OCI-M1 (cell line): ENCODE measurements around the gene AIG1.
"Not testable (repeated sequence)": the region's sequence is repeated elsewhere in the genome, so short reads cannot be mapped to it uniquely, and the experiment has no call there.

ENCODE experiments used
- DNase-seq: peaks from one replicate; lab custom pipeline; 2025; lab: John Stamatoyannopoulos, UW

The AIG1 gene

DNA sequence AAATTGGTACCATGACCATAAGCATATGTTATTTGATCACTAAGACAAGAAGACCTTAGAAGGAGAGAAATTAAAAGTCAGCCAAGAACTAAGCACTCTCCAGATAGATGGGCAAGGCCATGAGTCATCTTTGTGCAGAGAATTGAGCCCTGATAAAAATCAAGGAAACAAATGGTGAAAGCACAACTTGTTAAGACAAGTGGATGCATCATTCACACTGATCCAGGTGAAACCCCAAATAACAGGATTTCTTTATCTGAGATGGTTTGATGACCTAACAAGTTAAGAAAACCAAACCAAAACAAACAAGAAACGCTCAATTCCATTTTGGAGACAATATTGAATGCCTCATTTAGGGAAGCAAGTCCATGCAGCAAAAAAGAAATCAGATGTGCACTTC, 268.2 kb downstream of the AIG1 start:
- no peak for DNase-seq

DNA sequence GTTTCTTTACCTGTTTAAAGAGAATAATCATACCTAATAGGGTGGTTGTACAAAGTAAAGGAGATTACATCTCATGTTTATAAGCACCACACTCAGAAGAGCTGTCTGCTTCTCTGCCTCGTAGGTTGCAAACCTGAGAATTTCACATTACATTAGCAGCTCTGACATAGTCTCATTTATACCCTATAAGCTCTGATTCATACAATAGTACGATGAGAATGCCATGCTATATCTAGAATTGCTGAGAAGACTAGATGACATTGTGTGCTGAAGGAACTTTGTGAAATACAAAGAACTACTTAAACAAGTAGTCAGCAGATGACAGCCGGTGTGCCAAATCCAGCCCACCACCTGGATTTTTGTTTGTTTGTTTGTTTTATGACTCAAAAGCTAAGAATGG, 268.6 kb downstream of the AIG1 start:
- no peak for DNase-seq

DNA sequence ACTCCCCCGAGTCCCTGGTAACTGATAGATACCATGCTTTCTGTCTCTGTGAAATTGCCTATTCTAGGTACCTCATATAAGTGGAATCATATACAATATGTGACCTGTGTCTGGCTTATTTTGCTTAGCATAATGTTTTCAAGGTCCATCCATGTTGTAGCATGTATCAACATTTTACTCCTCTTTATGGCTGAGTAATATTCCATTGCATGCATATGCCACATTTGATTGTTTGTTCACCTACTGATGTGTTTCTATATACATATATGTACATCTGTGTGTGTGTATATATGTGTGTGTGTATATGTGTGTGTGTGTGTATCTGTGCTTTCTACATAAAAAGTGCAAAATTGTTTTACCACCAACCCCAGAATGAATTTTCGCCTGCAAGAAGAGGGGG, 270.7 kb downstream of the AIG1 start:
- DNase-seq = no peak

DNA sequence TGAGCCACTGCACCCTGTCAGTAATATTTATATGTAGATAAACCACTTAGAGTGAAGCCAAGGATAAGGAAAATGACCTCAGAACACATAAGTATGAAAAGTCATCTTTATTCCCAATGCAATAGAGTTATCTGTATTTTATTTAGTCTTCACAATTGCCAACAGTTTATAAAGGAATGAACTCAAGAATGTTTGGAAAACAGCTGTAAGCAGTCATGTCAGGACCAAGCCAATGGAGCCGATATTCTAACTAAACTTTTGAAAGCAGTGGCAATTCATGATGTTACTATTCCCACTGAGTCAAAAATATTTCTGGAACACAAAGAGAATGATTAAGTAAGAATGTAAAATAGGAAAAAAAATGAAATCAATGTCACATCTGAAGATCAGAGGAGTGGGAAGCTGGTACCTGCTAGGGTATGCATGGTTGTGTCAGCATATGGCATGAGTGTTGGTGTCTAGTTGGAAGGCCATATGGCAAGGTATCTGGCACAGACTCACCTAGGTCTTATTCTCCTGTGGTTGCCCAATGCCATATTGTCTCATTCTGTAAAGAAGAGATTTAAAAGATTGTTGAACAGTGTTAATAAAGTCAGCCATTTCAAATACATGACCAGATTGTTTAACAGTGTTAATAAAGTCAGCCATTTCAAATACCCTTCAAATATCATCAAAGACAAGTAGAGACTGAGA, 271.6 kb downstream of the AIG1 start:
- DNase-seq = no peak

DNA sequence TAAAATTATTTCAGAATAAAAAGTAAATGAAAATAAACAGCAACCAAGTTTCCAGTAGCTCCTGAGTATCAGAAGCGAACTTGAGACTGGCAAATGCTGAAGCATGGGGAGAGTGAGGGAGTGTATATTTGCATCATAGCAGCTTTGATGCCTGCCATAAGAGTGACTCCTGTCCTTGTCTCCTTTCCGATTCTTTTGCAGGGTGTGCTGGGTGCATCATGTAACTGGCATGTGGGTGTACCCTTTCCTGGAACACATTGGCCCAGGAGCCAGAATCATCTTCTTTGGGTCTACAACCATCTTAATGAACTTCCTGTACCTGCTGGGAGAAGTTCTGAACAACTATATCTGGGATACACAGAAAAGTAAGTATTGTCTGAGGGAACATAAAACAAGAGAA, 272.4 kb downstream of the AIG1 start:
- DNase-seq = no peak

DNA sequence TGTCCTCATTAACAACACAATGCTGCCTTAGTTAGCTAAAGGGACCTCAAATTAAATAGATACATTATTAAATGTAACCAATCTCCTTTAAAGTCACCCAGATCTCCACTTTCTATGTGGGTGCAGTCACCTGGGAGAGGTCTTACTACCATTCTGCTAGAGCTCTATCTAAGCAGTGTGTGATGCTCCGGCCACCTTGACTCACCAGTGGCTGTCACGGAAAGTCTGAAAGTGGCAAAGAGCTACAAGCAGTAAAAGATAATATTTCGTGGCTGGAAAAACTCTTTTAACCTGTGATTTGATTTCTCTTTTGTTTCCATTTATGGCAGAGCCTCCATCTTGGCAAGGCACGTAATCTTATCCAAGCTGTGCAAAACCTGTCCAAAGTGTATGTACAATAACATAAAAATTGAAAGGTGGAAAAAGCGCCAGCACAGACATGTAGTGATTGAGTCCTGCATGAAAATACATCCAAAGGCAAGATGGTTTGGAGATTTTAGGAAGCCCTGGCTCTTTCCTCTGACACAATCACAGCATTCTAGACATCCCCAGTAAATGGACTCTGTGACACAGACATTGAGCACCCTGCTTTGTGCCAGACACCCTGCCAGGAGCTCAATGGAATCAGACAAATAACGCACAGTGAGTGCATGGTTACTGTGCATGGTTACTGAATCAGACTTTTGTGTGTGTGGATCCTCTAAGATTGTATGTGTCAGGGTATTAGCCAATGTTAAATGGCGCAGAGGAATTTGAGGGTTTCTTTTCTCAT, 273.2 kb downstream of the AIG1 start:
- no peak for DNase-seq

DNA sequence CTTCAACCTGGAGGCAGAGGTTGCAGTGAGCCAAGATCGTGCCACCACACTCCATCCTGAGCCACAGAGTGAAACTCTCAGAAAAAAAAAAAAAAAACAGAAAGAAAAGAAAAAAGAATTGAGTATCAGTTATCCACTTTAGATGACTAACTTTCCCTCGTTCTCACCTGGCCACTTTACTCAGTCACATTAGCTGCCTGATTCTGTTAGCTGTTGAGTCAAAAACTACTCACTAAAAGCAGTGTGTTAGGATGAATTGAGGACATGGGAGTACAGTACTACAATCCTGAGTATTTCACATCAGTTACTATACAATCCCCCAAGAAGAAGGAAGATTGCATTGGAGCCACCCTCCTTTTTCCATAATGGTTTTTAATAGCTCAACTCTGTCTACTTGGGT, 275.2 kb downstream of the AIG1 start:
- no peak for DNase-seq

DNA sequence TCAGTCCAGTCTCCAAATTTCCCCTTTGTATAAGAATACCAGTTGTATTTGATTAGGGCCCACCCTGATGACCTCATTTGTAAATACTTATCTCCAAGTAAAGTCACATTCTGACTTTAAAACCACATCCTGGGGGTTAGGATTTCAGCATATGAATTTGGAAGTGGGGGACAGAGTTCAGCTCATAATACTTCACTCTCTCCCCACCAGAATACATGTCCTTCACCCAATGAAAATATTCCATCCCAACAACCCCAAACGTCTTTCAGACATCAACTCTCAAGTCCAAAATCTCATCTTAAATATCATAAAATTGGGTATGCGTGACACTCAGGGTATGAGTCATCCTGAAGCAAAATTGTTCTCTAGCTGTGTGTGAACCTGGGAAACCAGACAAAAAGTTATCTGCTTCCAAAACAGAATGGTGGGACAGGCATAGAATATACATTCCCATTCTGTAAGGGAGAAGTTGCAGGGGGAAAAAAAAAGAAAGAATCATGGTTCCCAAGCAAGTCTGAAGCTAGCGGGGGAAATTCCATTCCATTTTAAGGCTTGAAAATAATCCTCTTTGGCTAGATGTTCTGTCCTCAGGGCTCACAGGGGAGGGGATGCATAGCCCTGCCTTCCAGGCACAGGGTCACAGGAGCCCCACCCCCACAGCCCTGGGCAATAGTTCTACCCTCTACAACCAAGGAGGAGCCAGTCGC, 275.9 kb downstream of the AIG1 start:
- DNase-seq = peak; percentile 59

DNA sequence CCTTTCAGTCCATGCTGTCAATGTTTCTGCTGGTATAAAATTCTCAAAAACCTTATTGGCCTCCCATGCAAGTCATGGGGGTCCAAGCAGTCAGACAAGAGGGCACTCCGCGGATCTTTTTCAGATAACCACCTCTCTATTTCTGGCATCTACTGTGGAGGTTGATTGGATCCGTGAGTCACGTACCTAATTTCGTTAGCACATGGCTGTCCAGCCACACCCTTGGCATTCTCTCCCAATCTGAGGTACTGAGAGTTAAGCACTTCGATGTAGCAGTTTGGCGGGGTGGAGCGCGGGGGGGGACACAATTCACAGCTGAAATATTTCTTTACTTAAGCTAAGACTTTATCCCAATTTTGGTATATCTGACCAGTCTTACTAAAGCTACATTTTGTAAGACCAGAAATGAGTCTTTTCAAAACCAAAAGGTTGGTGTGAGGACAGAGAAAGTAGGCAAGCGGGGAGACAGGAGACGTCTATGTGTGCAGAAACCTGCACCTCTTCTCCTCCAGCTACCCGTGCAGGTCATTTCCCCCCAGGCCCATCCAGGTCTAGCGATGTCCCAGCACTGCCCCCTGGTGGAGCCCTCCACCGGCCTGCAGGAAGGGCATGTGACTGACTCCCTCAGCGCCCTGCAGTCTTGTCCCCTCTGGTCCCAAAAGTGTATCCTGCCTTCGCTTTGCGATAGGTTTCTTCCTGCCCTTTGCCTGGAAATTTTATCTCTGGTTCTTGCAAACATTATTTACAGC, 276.7 kb downstream of the AIG1 start:
- peak; percentile 56 for DNase-seq

DNA sequence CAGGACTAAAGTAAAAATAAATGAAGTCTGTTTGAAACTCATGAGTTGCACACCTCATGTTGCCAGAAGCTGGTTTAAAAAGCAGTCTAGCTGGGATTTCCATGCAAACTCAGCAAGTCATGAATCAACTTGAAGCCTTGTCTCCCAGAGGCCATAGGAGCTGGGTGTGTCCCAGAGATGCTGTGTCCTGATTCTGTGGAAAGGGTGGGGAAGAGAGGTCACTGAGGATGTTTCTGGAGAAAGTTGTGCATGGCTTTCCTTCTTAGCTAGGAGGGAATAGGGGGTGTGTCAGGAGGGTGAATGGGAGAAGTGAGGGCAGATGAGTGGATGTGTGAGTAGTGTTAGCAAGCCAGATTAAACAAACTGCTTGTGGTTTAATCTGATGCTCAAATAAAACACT, 278.5 kb downstream of the AIG1 start:
- no peak for DNase-seq

DNA sequence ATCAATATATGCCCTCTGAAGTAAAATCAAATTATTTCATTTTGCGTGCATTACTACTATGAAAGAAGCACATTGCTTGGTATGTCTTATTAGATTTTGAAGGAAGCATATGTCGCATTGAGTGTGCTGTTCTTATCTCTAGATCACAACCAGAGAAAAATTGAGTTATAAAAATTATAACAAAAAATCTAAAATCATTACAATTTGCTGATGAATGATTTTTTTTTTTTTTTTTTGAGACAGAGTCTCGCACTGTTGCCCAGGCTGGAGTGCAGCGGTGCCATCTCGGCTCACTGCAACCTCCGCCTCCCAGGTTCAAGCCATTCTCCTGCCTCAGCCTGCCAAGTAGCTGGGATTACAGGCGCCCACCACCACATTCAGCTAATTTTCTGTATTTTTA, 284.8 kb downstream of the AIG1 start:
- not testable (repeated sequence) for DNase-seq

DNA sequence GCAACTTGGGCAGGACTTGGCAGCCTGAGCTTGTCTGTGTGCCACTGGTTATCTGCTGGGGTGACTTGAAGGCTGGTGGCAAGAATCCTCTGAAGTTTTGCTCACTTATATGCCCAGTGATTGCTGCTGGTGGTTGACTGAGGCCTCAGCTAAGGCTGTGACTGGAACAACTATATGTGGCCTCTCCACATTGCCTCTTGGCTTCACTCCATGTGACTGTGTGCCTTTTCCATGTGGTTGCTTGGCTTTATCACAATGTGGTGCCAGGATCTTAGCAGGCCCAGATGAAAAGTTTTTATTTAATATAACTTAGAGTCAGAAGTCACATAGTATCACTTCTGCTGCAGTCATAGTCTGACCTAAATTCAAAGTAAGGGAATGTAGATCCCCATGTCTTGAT, 285.3 kb downstream of the AIG1 start:
- DNase-seq = peak; percentile 8

DNA sequence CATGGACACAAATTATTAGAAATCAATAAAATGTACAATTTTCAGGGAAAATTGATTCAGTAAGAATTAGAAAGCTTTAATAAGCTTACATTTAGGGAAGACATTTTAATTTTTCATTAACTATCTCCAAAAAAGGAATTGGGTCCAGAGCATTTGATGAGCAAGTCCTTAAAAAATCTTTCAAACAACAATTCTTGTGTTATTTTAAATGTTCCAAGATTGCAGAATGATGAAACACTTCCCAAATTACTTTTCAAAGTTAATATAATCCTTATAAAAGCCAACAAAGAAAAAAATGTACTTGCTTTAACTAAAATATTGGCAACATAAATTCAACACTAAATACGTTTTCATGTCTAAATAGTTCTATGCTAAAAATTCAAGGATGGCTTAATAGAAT, 287.8 kb downstream of the AIG1 start:
- no peak for DNase-seq

DNA sequence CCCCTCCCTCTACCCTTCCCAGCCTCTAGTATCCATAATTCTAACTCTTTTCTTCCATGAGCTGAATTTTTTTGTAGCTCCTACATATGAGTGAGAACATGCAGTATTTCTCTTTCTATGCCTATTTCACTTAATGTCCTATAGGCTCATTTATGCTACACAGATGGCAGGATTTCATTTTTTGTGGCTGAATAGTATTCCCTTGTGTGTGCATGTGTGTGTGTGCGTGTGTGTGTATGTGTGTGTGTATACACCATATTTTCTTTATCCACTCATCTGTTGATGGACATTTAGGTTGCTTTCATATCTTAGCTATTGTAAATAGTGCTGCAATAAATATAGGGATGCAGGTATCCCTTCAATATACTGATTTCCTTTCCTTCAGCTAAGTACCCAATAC, 288.8 kb downstream of the AIG1 start:
- no peak for DNase-seq

DNA sequence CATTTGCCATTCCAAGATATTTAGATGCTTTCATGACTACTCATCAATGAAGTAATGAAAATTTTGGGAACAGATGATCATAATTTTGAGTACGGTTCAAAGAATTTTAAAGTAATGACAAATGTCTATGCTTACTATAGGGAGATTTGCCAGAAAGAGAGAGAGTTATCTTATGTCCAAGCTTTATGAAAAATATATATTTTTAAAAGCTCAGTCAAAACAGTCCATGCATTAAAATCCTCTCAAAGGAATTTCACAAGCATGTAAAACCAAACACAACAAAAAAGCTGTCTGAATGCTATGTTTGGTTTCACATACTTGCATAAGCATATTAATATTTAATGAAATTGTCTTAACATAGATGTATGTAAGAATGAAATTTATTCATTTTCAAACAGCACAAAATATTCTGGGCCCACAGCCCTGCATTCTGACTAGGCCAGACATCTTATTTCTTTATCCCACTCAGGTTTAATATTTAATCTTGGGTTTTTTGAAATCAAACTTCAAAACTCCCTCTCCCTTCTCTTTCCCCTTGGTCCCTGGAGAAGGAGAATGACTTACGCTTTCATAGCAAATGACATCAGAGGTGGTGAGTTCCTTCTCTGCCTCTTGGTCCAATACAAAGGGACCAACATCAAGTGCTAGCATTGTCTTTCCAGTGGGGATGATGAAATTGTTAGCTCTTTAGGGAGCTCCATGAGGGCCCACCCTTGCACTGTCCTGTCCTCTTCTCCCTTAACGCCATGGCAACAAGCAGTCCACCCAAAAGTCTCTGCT, 295.6 kb downstream of the AIG1 start:
- DNase-seq = no peak

DNA sequence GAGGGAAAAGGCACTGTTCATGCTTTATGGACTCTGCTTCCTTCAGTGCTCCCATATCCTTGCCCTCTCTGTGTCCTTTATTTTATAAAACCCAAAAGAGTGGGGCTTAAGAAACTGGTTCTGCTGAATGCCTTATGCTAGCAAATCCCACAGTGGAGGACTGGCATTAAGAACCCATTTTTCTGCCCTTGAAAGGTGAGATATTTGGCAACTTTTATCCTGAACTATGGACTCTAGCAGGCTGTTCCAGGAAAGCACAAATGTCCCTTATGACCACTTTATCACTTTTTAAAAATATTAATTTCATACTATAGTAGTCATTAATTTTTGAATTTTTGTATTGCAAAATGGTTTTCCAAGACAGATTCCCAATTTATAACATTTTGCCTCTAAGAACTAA, 296.5 kb downstream of the AIG1 start:
- no peak for DNase-seq

DNA sequence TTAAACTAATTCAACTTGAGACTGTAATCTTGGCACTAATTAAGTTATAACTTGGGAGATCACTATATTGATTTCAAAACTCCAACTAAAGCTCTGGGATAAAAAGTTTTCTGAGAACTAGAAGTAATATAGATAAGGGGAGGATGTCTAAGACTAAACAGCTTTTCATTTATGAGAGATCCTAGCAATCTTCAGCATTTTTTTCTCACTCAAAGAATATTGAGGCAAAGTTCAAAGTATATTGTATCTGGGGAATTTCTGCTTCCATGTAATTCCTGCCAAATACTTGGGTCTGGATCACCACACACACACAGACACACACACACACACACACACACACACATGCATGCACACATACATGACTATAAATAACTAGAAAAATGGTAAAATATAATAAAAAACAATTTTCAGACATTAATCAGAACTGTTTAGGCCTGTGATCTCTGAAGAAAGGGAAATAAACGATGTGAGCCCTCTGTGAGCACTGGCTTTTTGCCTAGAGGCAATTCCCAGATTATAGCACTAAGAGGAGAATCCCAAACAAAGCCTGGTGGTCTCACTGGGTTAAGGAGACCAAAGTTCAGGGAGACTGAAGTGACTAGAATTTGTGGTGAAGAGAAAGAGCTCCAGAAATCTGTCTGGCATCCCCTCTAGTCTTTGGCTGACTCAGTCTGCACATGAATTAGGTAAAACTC, 297.0 kb downstream of the AIG1 start:
- no peak for DNase-seq

DNA sequence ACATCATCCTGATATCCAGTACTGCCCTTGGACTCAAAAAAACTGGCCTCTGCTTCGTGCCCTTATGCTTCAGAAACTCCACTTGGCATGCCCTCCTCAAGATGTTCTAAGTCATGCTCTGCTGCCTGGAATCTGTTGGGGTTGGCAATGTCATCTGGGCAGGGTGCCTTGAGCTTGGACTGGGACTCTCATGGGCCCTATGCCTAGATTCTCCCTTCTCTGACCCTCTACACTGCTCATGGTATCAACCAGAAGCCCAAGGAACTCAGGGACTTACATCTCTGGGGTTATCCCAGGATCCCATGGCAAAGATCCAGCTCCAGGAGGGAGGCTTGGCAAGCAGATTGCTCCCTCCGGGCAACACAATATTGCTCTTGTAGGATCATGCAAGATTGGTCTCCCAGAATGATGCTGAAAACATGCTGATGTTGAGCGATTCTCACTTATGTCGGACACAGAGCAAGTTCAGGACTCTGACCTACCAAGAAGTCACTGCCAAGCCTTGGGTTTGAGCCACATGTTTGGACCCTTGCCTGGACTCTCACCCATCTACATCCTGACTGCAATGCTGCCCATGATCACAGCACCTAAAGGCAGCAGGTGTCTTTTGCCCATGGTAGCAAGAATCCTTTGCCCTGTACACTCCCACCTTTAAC, 301.0 kb downstream of the AIG1 start:
- no peak for DNase-seq

DNA sequence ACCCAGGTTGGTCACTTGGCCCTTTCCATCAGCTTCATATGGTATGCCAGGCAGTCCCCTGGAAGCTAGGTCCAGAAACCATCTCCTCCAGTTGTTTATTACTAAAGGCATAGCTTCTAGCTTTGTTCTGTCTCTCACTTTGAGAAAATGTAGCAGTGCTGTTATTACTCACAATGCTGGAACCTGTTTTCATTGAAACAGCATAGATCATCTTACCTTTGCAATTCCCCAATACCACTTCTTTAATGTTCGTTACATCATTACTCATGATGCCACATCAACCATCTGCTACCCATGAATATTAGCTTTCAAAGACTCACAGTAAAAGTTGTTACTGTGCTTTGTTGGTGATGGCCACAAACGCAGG, 301.5 kb downstream of the AIG1 start:
- no peak for DNase-seq

DNA sequence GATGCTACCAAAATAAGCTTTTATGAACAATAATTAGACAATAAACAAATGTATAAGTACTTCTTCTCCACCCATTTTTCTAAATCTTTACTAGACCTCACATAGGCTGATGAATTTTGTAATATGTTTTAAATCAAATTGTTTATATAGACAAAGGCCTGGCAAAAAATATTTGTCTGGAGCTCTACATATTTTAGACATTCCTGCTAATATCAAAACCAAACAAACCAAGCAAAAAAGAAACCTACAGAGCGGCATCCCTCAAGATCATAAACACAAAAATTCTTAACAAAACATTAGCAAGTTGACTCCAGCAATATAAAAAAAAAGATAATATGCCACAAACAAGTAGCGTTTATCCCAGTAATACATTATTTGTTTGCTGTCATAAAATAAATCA, 302.6 kb downstream of the AIG1 start:
- no peak for DNase-seq

DNA sequence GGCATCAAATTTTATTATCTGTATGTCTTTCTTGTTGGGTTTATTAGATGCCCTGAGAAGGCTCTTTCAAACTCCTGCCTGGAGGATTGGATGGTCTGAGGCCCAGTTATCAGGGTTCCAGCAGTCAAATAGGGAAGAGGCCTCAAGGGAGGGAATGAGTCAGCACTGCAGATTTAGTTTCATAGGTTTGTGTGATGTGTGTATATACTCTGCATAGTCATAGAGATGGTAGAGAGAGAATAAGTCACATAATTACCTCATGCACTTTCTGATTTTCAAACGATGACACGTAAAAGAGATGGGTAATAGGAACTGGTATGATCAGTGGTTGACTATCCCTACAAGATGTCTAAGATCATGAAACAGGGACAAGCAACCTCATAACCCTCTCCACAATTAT, 307.7 kb downstream of the AIG1 start:
- DNase-seq = peak; percentile 77
